Brain microvascular endothelial cell (primary cell): Measurements from ENCODE around the gene MANEAL.

Experiments used
- DNase-seq: peaks from one replicate; pipeline ENCODE4 v3.0.0-alpha.2; 2020
- H3K27ac ChIP-seq: fragments of 250-450 bp; sonication (Bioruptor Pico); 2 replicates; pipeline ENCODE4 v1.5.1; 2020; ENCODE audit warnings: mild to moderate bottlenecking, moderate library complexity
- H3K27me3 ChIP-seq: fragments of 250-450 bp; sonication (Bioruptor Pico); replicated peaks from 2 replicates; pipeline ENCODE4 v1.5.1; 2020; ENCODE audit warnings: mild to moderate bottlenecking
- H3K36me3 ChIP-seq: fragments of 250-450 bp; sonication (Bioruptor Pico); replicated peaks from 2 replicates; pipeline ENCODE4 v1.5.1; 2020; ENCODE audit warnings: mild to moderate bottlenecking
- H3K4me3 ChIP-seq: 2 replicates; pipeline ENCODE4 v1.5.1; 2011; ENCODE audit warnings: low read depth, mild to moderate bottlenecking, control low read depth, low read length, moderate library complexity
- CTCF ChIP-seq: IDR thresholded peaks from 2 replicates; pipeline ENCODE4 v1.5.1; 2011; ENCODE audit warnings: low read depth, mild to moderate bottlenecking, moderate library complexity, low read length, control low read depth, inconsistent platforms; ENCODE audit errors: missing control alignments
- in situ Hi-C: cut with HindIII; loops from 2 replicates; pipeline ENCODE4 v1.10.0; 2017; ENCODE audit warnings: low sequenced_read_pairs, low pct_ligation_motif_present

Gene MANEAL

GRCh38 chr1:37753473-37754321 lies 40.0 kb upstream of the MANEAL start:
- Histone ChIP-seq H3K36me3 (no peaks in the 10 kb centered on the region), H3K27ac (no peak overlapping the region), H3K4me3 (no peak overlapping the region), H3K27me3 (peaks cover 35% of the 10 kb centered on the region)
- no peak for DNase-seq
- in situ Hi-C loops = no loop called here
- no peak for TF ChIP-seq CTCF

GRCh38 chr1:37755290-37755689 lies 38.4 kb upstream of the MANEAL start:
- no peak for DNase-seq

GRCh38 chr1:37755951-37756560 lies 37.6 kb upstream of the MANEAL start:
- TF ChIP-seq CTCF = no peak
- H3K27ac ChIP-seq = no peak overlapping the region
- H3K36me3 ChIP-seq = no peaks in the 10 kb centered on the region
- H3K27me3 ChIP-seq = peaks cover 35% of the 10 kb centered on the region
- in situ Hi-C loops = no loop called here
- DNase-seq = no peak
- no peak overlapping the region for H3K4me3 ChIP-seq

More at GRCh38 chr1:37755290-37755689, 38.4 kb upstream of the MANEAL start:
- Histone ChIP-seq H3K4me3 (no peak overlapping the region), H3K27me3 (peaks cover 35% of the 10 kb centered on the region), H3K27ac (no peak overlapping the region), H3K36me3 (no peaks in the 10 kb centered on the region)
- no peak for TF ChIP-seq CTCF
- in situ Hi-C loops = no loop called here

GRCh38 chr1:37759451-37759850 lies 34.2 kb upstream of the MANEAL start:
- TF ChIP-seq CTCF = no peak
- no peak for DNase-seq
- Histone ChIP-seq H3K4me3 (no peak overlapping the region), H3K36me3 (no peaks in the 10 kb centered on the region), H3K27ac (no peak overlapping the region), H3K27me3 (peaks cover 31% of the 10 kb centered on the region)
- in situ Hi-C loops = no loop called here

- no peak for DNase-seq
- no peak overlapping the region for H3K27ac ChIP-seq
- peaks cover 38% of the 10 kb centered on the region for H3K27me3 ChIP-seq
- TF ChIP-seq CTCF = no peak
- no peak overlapping the region for H3K4me3 ChIP-seq
- no peaks in the 10 kb centered on the region for H3K36me3 ChIP-seq
- in situ Hi-C loops = no loop called here
These were observed 32.1 kb upstream of the MANEAL start for GRCh38 chr1:37761416-37762095.
